Measurements from ENCODE around the gene RBPMS2.

DNA sequence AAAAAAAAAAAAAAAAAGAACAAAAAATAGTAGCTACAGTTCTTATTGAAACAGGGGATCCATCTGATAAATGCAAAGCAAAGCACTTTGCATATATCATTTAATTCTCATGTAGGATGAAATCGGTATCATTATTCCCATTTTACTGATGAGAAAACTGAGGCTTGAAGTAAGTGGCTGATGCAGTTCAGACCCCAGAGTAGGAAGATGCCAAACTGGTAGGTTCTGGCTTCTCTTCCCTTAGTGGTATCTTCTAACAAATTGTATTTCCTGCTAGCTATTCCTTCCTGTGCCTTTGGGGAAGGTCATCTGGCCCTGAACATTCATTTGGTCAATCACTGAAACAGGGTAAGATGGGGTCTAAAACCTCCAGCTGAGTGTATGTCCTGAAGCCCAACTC is 28.1 kb upstream of the RBPMS2 start:
- TF ChIP-seq, protein P1, sequence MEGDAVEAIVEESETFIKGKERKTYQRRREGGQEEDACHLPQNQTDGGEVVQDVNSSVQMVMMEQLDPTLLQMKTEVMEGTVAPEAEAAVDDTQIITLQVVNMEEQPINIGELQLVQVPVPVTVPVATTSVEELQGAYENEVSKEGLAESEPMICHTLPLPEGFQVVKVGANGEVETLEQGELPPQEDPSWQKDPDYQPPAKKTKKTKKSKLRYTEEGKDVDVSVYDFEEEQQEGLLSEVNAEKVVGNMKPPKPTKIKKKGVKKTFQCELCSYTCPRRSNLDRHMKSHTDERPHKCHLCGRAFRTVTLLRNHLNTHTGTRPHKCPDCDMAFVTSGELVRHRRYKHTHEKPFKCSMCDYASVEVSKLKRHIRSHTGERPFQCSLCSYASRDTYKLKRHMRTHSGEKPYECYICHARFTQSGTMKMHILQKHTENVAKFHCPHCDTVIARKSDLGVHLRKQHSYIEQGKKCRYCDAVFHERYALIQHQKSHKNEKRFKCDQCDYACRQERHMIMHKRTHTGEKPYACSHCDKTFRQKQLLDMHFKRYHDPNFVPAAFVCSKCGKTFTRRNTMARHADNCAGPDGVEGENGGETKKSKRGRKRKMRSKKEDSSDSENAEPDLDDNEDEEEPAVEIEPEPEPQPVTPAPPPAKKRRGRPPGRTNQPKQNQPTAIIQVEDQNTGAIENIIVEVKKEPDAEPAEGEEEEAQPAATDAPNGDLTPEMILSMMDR (IDR thresholded peaks at IDR 0.05), result no peak
- TF ChIP-seq POLR2A (IDR thresholded peaks at IDR 0.05), result no peak

Measured in Peyer's patch (tissue), 4 donors.